ENCODE data around the gene MYL3. TPM values are rescaled to one million over a fixed set of nuclear protein-coding genes. Genes with fewer than 3 reads are reported as not detected.

The MYL3 gene
- total RNA-seq, 1 experiment from 2014 or later = not detected

GRCh38 chr3:46847744-46848143 lies 15.5 kb downstream of the MYL3 start:
- CTCF ChIA-PET = interaction anchor here (0.6 to 0.7 kb wide), 2 partner anchors 385 to 1087 kb away, joined by 6 to 7 read pairs; no protein-coding TSS in a partner anchor
- intact Hi-C loops (cut with micrococcal nuclease; ENCODE audit: unreplicated experiment) = loop anchor here (2.0 kb wide), 1 partner anchor 61 kb away; no protein-coding TSS in a partner anchor

DNA sequence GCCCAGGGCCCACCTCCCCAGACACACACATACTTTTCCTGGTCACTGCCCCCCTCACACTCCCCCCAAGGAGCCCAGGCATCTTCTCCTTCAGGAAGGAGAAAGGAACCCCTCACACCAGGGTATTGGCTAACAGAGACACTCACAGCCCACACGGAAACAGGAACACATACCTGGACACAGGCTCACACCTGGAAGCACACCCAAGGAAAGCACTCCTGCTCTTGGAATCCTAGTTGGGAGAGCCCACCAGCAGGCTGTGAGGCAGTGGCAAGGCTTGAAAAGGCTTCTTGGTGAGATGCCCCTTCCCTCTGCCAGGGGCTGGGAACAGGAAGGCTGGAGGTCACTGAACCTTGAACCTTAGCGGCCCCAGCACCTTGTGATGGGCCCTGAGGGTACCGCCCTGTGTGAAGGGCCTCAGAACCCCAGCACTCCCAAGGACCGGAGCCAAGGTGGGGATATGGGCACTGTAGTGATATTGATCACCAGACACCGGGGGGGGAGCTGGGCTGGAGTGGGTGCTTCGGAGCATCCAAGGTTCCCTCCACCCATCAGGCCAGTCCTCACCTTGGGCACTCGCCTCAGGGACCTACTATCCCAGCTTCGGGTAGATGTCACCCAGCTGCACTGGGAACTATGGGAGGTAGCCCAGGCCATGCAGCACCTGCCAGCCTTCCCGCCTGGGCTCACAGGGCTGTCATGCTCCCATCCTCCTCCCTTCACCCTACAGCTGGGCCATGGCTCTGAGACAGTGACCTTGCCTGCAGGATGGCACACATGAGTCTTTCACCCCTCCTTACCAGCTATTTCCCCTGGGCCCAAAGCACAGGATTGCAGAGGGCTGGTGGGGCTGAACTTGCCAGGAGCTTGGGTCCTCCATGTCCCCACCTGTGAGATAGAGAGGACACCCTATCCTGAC lies 16.4 kb downstream of the MYL3 start:
- Histone ChIP-seq H3K4me2 (peak overlapping the region; percentile 80), H3K4me1 (replicated peaks; ENCODE audit: insufficient read depth) (0 out of 2 replicates have a peak, but pooled peaks cover 5% of the 10 kb centered on the region), H2AFZ (no peak overlapping the region; the same call in 1 of the 2 replicates), H3K36me3 (ENCODE audit: low read depth) (no peaks in the 10 kb centered on the region), H4K20me1 (ENCODE audit: insufficient read depth) (no peaks in the 10 kb centered on the region), H3K27me3 (ENCODE audit: insufficient read depth, low read depth) (no peaks in the 10 kb centered on the region), H3F3A (ENCODE audit: insufficient read depth, low read depth) (no peaks in the 10 kb centered on the region), H3K79me2 (ENCODE audit: low read depth) (no peaks in the 10 kb centered on the region), H3K27ac (no peak overlapping the region), H3K4me3 (peak overlapping the region; percentile 59; the same call in 1 of the 2 replicates), H3K9me2 (ENCODE audit: insufficient read depth) (no peaks in the 10 kb centered on the region), H3K9me3 (ENCODE audit: insufficient read depth, low read depth) (no peaks in the 10 kb centered on the region)
- intact Hi-C loops (cut with micrococcal nuclease; ENCODE audit: unreplicated experiment) = loop anchor here (2.0 kb wide), 1 partner anchor 62 kb away; no protein-coding TSS in a partner anchor
- DNase-seq = no peak
- TF ChIP-seq EZH2 (IDR thresholded peaks at IDR 0.05; ENCODE audit: low read depth) (no peak), CTCF (conservative IDR thresholded peaks at IDR 0.05) (no peak)
- CTCF ChIA-PET = interaction anchor here (0.6 to 0.9 kb wide), 5 partner anchors 20 to 1086 kb away, joined by 6 to 12 read pairs (median 7); no protein-coding TSS in a partner anchor
- no TSS peak for BruUV-seq (replicated peaks)
- POLR2A ChIA-PET (ENCODE audit: unreplicated experiment) = interaction anchor here (0.5 to 0.7 kb wide), 2 partner anchors 534 to 627 kb away, joined by 3 to 4 read pairs; partner anchors contain the start of gene PTPN23

More at GRCh38 chr3:46847744-46848143, 15.5 kb downstream of the MYL3 start:
- Histone ChIP-seq H3K9me2 (ENCODE audit: insufficient read depth) (no peaks in the 10 kb centered on the region), H3K27ac (no peak overlapping the region), H3K27me3 (ENCODE audit: insufficient read depth, low read depth) (no peaks in the 10 kb centered on the region), H3F3A (ENCODE audit: insufficient read depth, low read depth) (no peaks in the 10 kb centered on the region), H2AFZ (no peak overlapping the region), H3K9me3 (ENCODE audit: insufficient read depth, low read depth) (no peaks in the 10 kb centered on the region), H4K20me1 (ENCODE audit: insufficient read depth) (no peaks in the 10 kb centered on the region), H3K36me3 (ENCODE audit: low read depth) (no peaks in the 10 kb centered on the region), H3K4me3 (no peak overlapping the region), H3K4me1 (replicated peaks; ENCODE audit: insufficient read depth) (0 out of 2 replicates have a peak, but pooled peaks cover 5% of the 10 kb centered on the region), H3K79me2 (ENCODE audit: low read depth) (no peaks in the 10 kb centered on the region), H3K4me2 (no peak overlapping the region)
- TF ChIP-seq EZH2 (IDR thresholded peaks at IDR 0.05; ENCODE audit: low read depth) (no peak), CTCF (conservative IDR thresholded peaks at IDR 0.05) (no peak)
- DNase-seq = no peak
- POLR2A ChIA-PET (ENCODE audit: unreplicated experiment) = interaction anchor here (0.7 kb wide), 1 partner anchor 626 kb away, joined by 3 read pairs; no protein-coding TSS in a partner anchor
- no TSS peak for BruUV-seq (replicated peaks)
